BJ (cell line): Measurements from ENCODE around the gene ZBTB38. TPM values are rescaled to one million over a fixed set of nuclear protein-coding genes. Genes with fewer than 3 reads are reported as not detected.

Source experiments
- CTCF ChIA-PET: fragments of 350-600 bp; formaldehyde crosslinking; extraction: SDS; loops from one replicate; lab custom pipeline; 2021; ENCODE audit warnings: antibody characterized with exemption, inconsistent platforms; lab: Yijun Ruan, JAX
- POLR2A ChIA-PET: fragments of 300-600 bp; sonication (Branson Sonifier 250); formaldehyde crosslinking; extraction: SDS; loops from one replicate; lab custom pipeline; 2021; ENCODE audit warnings: antibody characterized with exemption; lab: Charles Lee
- DNase-seq: peaks from one replicate; pipeline ENCODE4 v3.0.0-alpha.2; 2011; ENCODE audit warnings: low read depth
- H3K27me3 ChIP-seq: 2 replicates; pipeline ENCODE4 v1.6.0; 2011; ENCODE audit warnings: low read length; ENCODE audit not compliant: control insufficient read depth, insufficient read depth
- H3K36me3 ChIP-seq: 2 replicates; pipeline ENCODE4 v1.5.1; 2011; ENCODE audit warnings: low read length; ENCODE audit not compliant: control insufficient read depth, insufficient read depth
- H3K4me3 ChIP-seq: 2 replicates; pipeline ENCODE4 v1.5.1; 2011; ENCODE audit warnings: low read depth, mild to moderate bottlenecking, control low read depth, low read length
- CTCF ChIP-seq: IDR thresholded peaks from 2 replicates; pipeline ENCODE4 v1.5.1; 2011; ENCODE audit warnings: low read depth, mild to moderate bottlenecking, control low read depth, inconsistent platforms, low read length, moderate library complexity; ENCODE audit not compliant: insufficient read depth
- polyA plus RNA-seq: library from polyadenylated mRNA; depleted of rRNA; stranded (reverse); fragments of >200 nt; gene quantifications from 2 replicates; pipeline ENCODE4 v1.2.3, GENCODE V29; 2011

The ZBTB38 gene
- polyA plus RNA-seq, 1 experiment = 62.0 TPM

GRCh38 chr3:141412087-141412935 is 44.0 kb downstream of the ZBTB38 start:
- H3K27me3 ChIP-seq = no peaks in the 10 kb centered on the region
- ChIA-PET CTCF (interaction anchor here (0.5 to 2.7 kb wide), 11 partner anchors 8 to 109 kb away, joined by 3 to 9 read pairs (median 4); partner anchors contain the start of gene ZBTB38), POLR2A (interaction anchor here (0.6 to 1.2 kb wide), 6 partner anchors 9 to 75 kb away, joined by 3 to 11 read pairs (median 4); no protein-coding TSS in a partner anchor)
- no peak for TF ChIP-seq CTCF
- H3K36me3 ChIP-seq = peaks cover 12% of the 10 kb centered on the region
- DNase-seq = peak; percentile 61
- H3K4me3 ChIP-seq = no peak overlapping the region

DNA sequence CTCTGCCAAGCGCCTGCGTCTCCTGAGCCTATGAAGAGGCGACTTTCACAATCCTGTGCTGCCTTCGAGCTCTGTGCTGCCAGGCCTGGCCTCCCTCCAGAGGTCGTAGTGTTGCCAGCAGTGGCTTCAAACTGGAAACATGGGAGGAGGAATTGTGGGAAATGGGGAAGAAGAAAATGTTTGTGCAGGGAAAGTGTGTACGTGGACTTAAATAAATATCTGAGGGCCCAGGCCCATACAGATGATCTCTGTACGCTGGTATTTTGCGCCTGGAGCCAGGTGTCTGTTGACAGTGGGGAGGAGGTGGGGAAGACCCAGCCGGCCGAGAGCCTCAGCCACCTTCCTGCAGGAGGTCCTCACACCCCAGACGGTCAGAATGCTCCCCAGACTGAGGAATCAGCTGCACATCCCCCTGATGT is 44.6 kb downstream of the ZBTB38 start:
- no peak for TF ChIP-seq CTCF

DNA sequence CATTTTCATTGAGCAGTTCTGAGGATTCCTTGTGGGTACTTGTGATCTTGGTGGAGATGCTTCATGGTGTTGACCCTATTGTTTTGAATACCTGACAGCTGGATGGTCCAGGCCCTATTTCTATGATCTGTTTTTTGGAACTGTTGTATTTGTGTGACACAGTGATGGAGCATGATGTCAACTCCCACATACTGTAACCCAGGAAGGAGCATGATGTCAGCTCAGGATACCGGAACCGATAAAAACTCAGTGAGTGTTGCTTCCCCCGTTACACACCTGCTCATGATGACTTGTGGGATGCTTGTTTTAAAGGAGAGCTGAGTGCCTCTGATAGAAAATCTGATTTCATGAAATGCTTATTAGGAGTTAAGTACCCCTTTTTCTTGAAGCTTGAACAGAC is 45.1 kb downstream of the ZBTB38 start:
- no peak overlapping the region for H3K4me3 ChIP-seq
- H3K36me3 ChIP-seq = peaks cover 10% of the 10 kb centered on the region
- no peaks in the 10 kb centered on the region for H3K27me3 ChIP-seq
- ChIA-PET CTCF (interaction anchor here (0.7 to 2.7 kb wide), 6 partner anchors 9 to 102 kb away, joined by 3 to 9 read pairs (median 6); partner anchors contain the start of gene ZBTB38), POLR2A (no interaction called here)
- no peak for DNase-seq
- no peak for TF ChIP-seq CTCF

More for the DNA sequence above, 44.6 kb downstream of the ZBTB38 start:
- Histone ChIP-seq H3K27me3 (no peaks in the 10 kb centered on the region), H3K36me3 (peaks cover 10% of the 10 kb centered on the region), H3K4me3 (no peak overlapping the region)
- no peak for DNase-seq
- ChIA-PET CTCF (interaction anchor here (0.5 to 2.7 kb wide), 11 partner anchors 9 to 110 kb away, joined by 3 to 9 read pairs (median 4); partner anchors contain the start of gene ZBTB38), POLR2A (no interaction called here)

DNA sequence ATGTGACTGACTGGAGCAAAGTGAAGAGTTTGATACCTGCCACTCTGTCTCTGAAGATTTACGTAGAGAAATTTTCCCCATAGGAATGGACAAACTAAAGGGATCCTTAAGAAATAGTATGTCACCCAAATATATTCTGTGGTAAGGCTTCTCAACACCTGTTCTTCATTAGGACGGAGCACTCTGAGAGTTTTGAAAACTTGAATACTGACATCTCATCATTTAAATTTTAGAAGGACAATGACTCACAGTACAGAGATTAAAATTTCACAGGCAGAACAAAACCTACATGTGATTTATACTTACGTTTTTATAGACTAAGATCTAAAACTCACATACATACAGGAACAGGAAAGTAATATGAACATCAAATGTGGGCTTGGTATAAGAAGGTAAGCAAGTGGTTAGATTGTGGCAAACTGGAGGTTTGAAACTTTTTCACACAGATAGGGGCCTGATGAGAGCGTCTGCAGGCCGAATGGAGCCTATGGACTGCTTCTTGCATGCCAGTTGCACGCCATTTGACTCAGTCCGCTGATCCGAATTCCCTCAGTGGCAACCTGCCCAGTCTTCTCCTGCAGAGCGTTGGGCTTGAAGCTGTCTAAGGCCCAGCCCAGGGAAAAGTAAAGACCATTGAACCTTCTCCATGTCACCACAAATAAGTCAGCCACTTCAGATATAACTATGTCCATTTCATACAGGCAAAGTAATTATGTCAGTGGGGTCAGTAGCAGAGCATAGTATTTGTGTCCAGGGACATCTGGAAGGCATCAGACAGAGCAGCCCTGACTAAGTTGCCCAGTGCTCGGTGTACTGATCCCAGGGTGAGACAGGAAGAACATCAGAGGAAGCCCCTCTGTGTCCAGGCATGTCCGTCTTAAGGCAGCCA is 45.7 kb downstream of the ZBTB38 start:
- ChIA-PET CTCF (interaction anchor here (0.8 to 2.7 kb wide), 5 partner anchors 10 to 102 kb away, joined by 3 to 9 read pairs (median 6); partner anchors contain the start of gene ZBTB38), POLR2A (no interaction called here)
- TF ChIP-seq CTCF = no peak
- Histone ChIP-seq H3K4me3 (no peak overlapping the region), H3K36me3 (peaks cover 10% of the 10 kb centered on the region), H3K27me3 (no peaks in the 10 kb centered on the region)
- no peak for DNase-seq
